Hepatocyte (in vitro differentiated cells): Measurements from ENCODE around the gene BLOC1S1. TPM values are rescaled to one million over a fixed set of nuclear protein-coding genes. Genes with fewer than 3 reads are reported as not detected.

Source experiments
- DNase-seq: peaks from one replicate; pipeline ENCODE4 v3.0.0-alpha.2; 2016; ENCODE audit warnings: low spot score
- H2AFZ ChIP-seq: fragments of 200-600 bp; sonication (generic); 2 replicates; pipeline ENCODE4 v1.6.0; 2016; ENCODE audit warnings: antibody characterized with exemption, mild to moderate bottlenecking
- H3K27ac ChIP-seq: fragments of 200-600 bp; sonication (generic); 2 replicates; pipeline ENCODE4 v1.5.1; 2016; ENCODE audit warnings: mild to moderate bottlenecking
- H3K27me3 ChIP-seq: fragments of 200-600 bp; sonication (generic); 2 replicates; pipeline ENCODE4 v1.6.1; 2016
- H3K36me3 ChIP-seq: fragments of 200-600 bp; sonication (generic); replicated peaks from 2 replicates; pipeline ENCODE4 v1.5.1; 2016; ENCODE audit warnings: low read depth; ENCODE audit not compliant: insufficient read depth
- H3K4me1 ChIP-seq: fragments of 200-600 bp; sonication (generic); 2 replicates; pipeline ENCODE4 v1.5.1; 2016; ENCODE audit warnings: mild to moderate bottlenecking, moderate library complexity; ENCODE audit not compliant: insufficient read depth
- H3K4me2 ChIP-seq: fragments of 200-600 bp; sonication (generic); 2 replicates; pipeline ENCODE4 v1.6.0; 2016
- H3K4me3 ChIP-seq: fragments of 200-600 bp; sonication (generic); 2 replicates; pipeline ENCODE4 v1.5.1; 2016; ENCODE audit warnings: mild to moderate bottlenecking
- H3K79me2 ChIP-seq: fragments of 200-600 bp; sonication (generic); 2 replicates; pipeline ENCODE4 v1.6.0; 2017; ENCODE audit warnings: mild to moderate bottlenecking
- H3K9me2 ChIP-seq: fragments of 200-600 bp; sonication (generic); replicated peaks from 2 replicates; pipeline ENCODE4 v1.6.0; 2017; ENCODE audit warnings: mild to moderate bottlenecking; ENCODE audit not compliant: insufficient read depth
- H3K9me3 ChIP-seq: fragments of 200-600 bp; sonication (generic); 2 replicates; pipeline ENCODE4 v1.5.1; 2016; ENCODE audit warnings: low read depth, mild to moderate bottlenecking
- H4K20me1 ChIP-seq: fragments of 200-600 bp; sonication (generic); 2 replicates; pipeline ENCODE4 v1.6.0; 2016; ENCODE audit warnings: mild to moderate bottlenecking; ENCODE audit not compliant: insufficient read depth, poor library complexity, severe bottlenecking
- CTCF ChIP-seq: fragments of 200-600 bp; sonication (generic); IDR thresholded peaks from 2 replicates; pipeline ENCODE4 v1.5.1; 2016; ENCODE audit warnings: antibody characterized with exemption, mild to moderate bottlenecking; ENCODE audit not compliant: poor library complexity
- EZH2 ChIP-seq: fragments of 200-600 bp; sonication (generic); IDR thresholded peaks from 2 replicates; pipeline ENCODE4 v1.6.1; 2016; ENCODE audit warnings: antibody characterized with exemption, mild to moderate bottlenecking, borderline replicate concordance
- EZH2phosphoT487 ChIP-seq: fragments of 200-600 bp; sonication (generic); IDR thresholded peaks from one replicate; pipeline ENCODE4 v1.6.1; 2018; ENCODE audit warnings: antibody characterized with exemption, mild to moderate bottlenecking, low read depth, moderate library complexity; ENCODE audit not compliant: unreplicated experiment, severe bottlenecking
- WGBS: methylation state at CpG from one replicate; pipeline ENCODE4 v1.1.6; 2016; ENCODE audit warnings: low lambda C conversion rate; ENCODE audit errors: missing lambda C conversion rate; 5-methylcytosine and 5-hydroxymethylcytosine counted together
- polyA plus RNA-seq: library from polyadenylated mRNA; unstranded; fragments of >200 nt; fragmentation: Nextera tagmentation; extraction: Ambion mirVana; gene quantifications from 2 replicates; pipeline ENCODE4 v1.2.1, GENCODE V29; 2016
- total RNA-seq: library from RNA; depleted of rRNA; stranded (reverse); fragments of >200 nt; gene quantifications from 2 replicates; pipeline ENCODE4 v1.2.3, GENCODE V29; 2014

BLOC1S1 gene
- total and polyA plus RNA-seq, 2 experiments from 2014 or later = 159 to 236 TPM

- H3K4me3 ChIP-seq = peak overlapping the region; percentile 97
- H2AFZ ChIP-seq = no peak overlapping the region
- peak overlapping the region; percentile 81 for H3K4me2 ChIP-seq
- WGBS = 41% methylated on average over 8 of the region's 10 CpGs
- peaks cover 27% of the 10 kb centered on the region for H3K4me1 ChIP-seq
- peaks cover 26% of the 10 kb centered on the region for H4K20me1 ChIP-seq
- no peak for DNase-seq
- H3K9me2 ChIP-seq = no peaks in the 10 kb centered on the region
- no peaks in the 10 kb centered on the region for H3K27me3 ChIP-seq
- H3K79me2 ChIP-seq = peaks cover 54% of the 10 kb centered on the region
- H3K36me3 ChIP-seq = no peaks in the 10 kb centered on the region
- TF ChIP-seq CTCF (no peak), EZH2 (no peak), EZH2phosphoT487 (no peak)
- H3K9me3 ChIP-seq = no peaks in the 10 kb centered on the region
- peak overlapping the region; percentile 99 for H3K27ac ChIP-seq
Observed at GRCh38 chr12:55726971-55727370, 11.1 kb downstream of the BLOC1S1 start.

GRCh38 chr12:55727643-55728185, 11.9 kb downstream of the BLOC1S1 start:
- Histone ChIP-seq H3K27ac (peak overlapping the region; percentile 99), H3K36me3 (no peaks in the 10 kb centered on the region), H3K4me3 (peak overlapping the region; percentile 97), H4K20me1 (peaks cover 26% of the 10 kb centered on the region), H3K9me3 (no peaks in the 10 kb centered on the region), H3K27me3 (no peaks in the 10 kb centered on the region), H3K4me2 (peak overlapping the region; percentile 81), H3K9me2 (no peaks in the 10 kb centered on the region), H3K4me1 (peaks cover 22% of the 10 kb centered on the region), H3K79me2 (peaks cover 54% of the 10 kb centered on the region), H2AFZ (no peak overlapping the region)
- TF ChIP-seq EZH2phosphoT487 = no peak
- no peak for TF ChIP-seq EZH2
- no peak for TF ChIP-seq CTCF
- peak; percentile 73 for DNase-seq
- WGBS = 14% methylated on average over 5 of the region's 9 CpGs

GRCh38 chr12:55728186-55728938, 12.5 kb downstream of the BLOC1S1 start:
- TF ChIP-seq EZH2 (no peak), EZH2phosphoT487 (no peak), CTCF (no peak)
- Histone ChIP-seq H3K9me2 (no peaks in the 10 kb centered on the region), H4K20me1 (peaks cover 26% of the 10 kb centered on the region), H3K4me2 (peak overlapping the region; percentile 81), H2AFZ (peak overlapping the region; percentile 34), H3K9me3 (no peaks in the 10 kb centered on the region), H3K27ac (peak overlapping the region; percentile 99), H3K27me3 (no peaks in the 10 kb centered on the region), H3K36me3 (no peaks in the 10 kb centered on the region), H3K4me3 (peak overlapping the region; percentile 97), H3K79me2 (peaks cover 57% of the 10 kb centered on the region), H3K4me1 (peaks cover 22% of the 10 kb centered on the region)
- peak; percentile 87 for DNase-seq
- 4% methylated on average over 10 of the region's 61 CpGs for WGBS
